ENCODE measurements around the gene CYP2J2. TPM values are rescaled to one million over a fixed set of nuclear protein-coding genes. Genes with fewer than 3 reads are reported as not detected.
A peak's percentile ranks its signal among the peaks of the same experiment; 100 is the strongest.

CYP2J2 gene
- total RNA-seq, 1 experiment from 2014 or later: not detected

- no peak for DNase-seq (ENCODE audit: low read depth in 1 of 2, low spot score in 2 of 2)
- Histone ChIP-seq H3K4me3 (no peak overlapping the region), H3K36me3 (no peaks in the 10 kb centered on the region)
These were observed 18.5 kb downstream of the CYP2J2 start for GRCh38 chr1:59908084-59908483.

GRCh38 chr1:59906931-59907330, 19.6 kb downstream of the CYP2J2 start:
- no peaks in the 10 kb centered on the region for H3K27me3 ChIP-seq (replicated peaks)
- no peak for DNase-seq (ENCODE audit: low read depth in 1 of 2, low spot score in 2 of 2)
- no peak overlapping the region for H3K4me3 ChIP-seq
- H3K36me3 ChIP-seq: no peaks in the 10 kb centered on the region
- no peak overlapping the region for H3K27ac ChIP-seq
- H3K4me1 ChIP-seq (replicated peaks): no peaks in the 10 kb centered on the region
- H3K9me3 ChIP-seq (replicated peaks): no peaks in the 10 kb centered on the region

More at GRCh38 chr1:59908084-59908483, 18.5 kb downstream of the CYP2J2 start:
- Histone ChIP-seq H3K4me1 (replicated peaks) (no peaks in the 10 kb centered on the region), H3K27me3 (replicated peaks) (no peaks in the 10 kb centered on the region), H3K27ac (no peak overlapping the region), H3K9me3 (replicated peaks) (no peaks in the 10 kb centered on the region)

GRCh38 chr1:59903141-59903754, 23.3 kb downstream of the CYP2J2 start:
- no peaks in the 10 kb centered on the region for H3K9me3 ChIP-seq (replicated peaks)
- no peaks in the 10 kb centered on the region for H3K4me1 ChIP-seq (replicated peaks)
- H3K36me3 ChIP-seq: no peaks in the 10 kb centered on the region
- DNase-seq (ENCODE audit: low read depth in 1 of 2, low spot score in 2 of 2): peak in 1 of 2 experiments; percentile 7
- no peak overlapping the region for H3K4me3 ChIP-seq
- H3K27ac ChIP-seq: no peak overlapping the region
- no peaks in the 10 kb centered on the region for H3K27me3 ChIP-seq (replicated peaks)

- Histone ChIP-seq H3K27ac (no peak overlapping the region), H3K27me3 (replicated peaks) (no peaks in the 10 kb centered on the region; the same call in 1 of the 2 replicates)
- DNase-seq (ENCODE audit: low read depth in 1 of 2, low spot score in 2 of 2): no peak
These were observed 24.7 kb downstream of the CYP2J2 start for GRCh38 chr1:59901770-59902388.

GRCh38 chr1:59900640-59901039, 25.9 kb downstream of the CYP2J2 start:
- H3K27me3 ChIP-seq (replicated peaks): no peaks in the 10 kb centered on the region; the same call in 1 of the 2 replicates
- no peak overlapping the region for H3K27ac ChIP-seq
- H3K9me3 ChIP-seq (replicated peaks): no peaks in the 10 kb centered on the region
- H3K4me1 ChIP-seq (replicated peaks): no peaks in the 10 kb centered on the region
- H3K4me3 ChIP-seq: no peak overlapping the region
- no peaks in the 10 kb centered on the region for H3K36me3 ChIP-seq
- DNase-seq (ENCODE audit: low read depth in 1 of 2, low spot score in 2 of 2): no peak

More at GRCh38 chr1:59901770-59902388, 24.7 kb downstream of the CYP2J2 start:
- no peak overlapping the region for H3K4me3 ChIP-seq
- H3K4me1 ChIP-seq (replicated peaks): no peaks in the 10 kb centered on the region
- no peaks in the 10 kb centered on the region for H3K9me3 ChIP-seq (replicated peaks)
- H3K36me3 ChIP-seq: no peaks in the 10 kb centered on the region

- no peak for DNase-seq (ENCODE audit: low read depth in 1 of 2, low spot score in 2 of 2)
- no peak overlapping the region for H3K4me3 ChIP-seq
- no peaks in the 10 kb centered on the region; the same call in 1 of the 2 replicates for H3K27me3 ChIP-seq (replicated peaks)
- no peaks in the 10 kb centered on the region for H3K36me3 ChIP-seq
- no peak overlapping the region for H3K27ac ChIP-seq
- no peaks in the 10 kb centered on the region for H3K9me3 ChIP-seq (replicated peaks)
- no peaks in the 10 kb centered on the region for H3K4me1 ChIP-seq (replicated peaks)
These were observed 27.6 kb downstream of the CYP2J2 start for GRCh38 chr1:59898927-59899326.

GRCh38 chr1:59897165-59897564, 29.4 kb downstream of the CYP2J2 start:
- Histone ChIP-seq H3K36me3 (no peaks in the 10 kb centered on the region), H3K27me3 (replicated peaks) (no peaks in the 10 kb centered on the region; the same call in 1 of the 2 replicates), H3K9me3 (replicated peaks) (no peaks in the 10 kb centered on the region), H3K27ac (no peak overlapping the region), H3K4me3 (no peak overlapping the region), H3K4me1 (replicated peaks) (no peaks in the 10 kb centered on the region)
- no peak for DNase-seq (ENCODE audit: low read depth in 1 of 2, low spot score in 2 of 2)

GRCh38 chr1:59892841-59893811, 33.4 kb downstream of the CYP2J2 start:
- H3K27ac ChIP-seq: no peak overlapping the region
- H3K9me3 ChIP-seq (replicated peaks): no peaks in the 10 kb centered on the region
- no peaks in the 10 kb centered on the region for H3K4me1 ChIP-seq (replicated peaks)
- no peaks in the 10 kb centered on the region; the same call in 1 of the 2 replicates for H3K27me3 ChIP-seq (replicated peaks)
- H3K36me3 ChIP-seq: no peaks in the 10 kb centered on the region
- no peak for DNase-seq (ENCODE audit: low read depth in 1 of 2, low spot score in 2 of 2)
- no peak overlapping the region for H3K4me3 ChIP-seq

GRCh38 chr1:59885160-59885832, 41.3 kb downstream of the CYP2J2 start:
- H3K4me3 ChIP-seq: no peak overlapping the region
- no peaks in the 10 kb centered on the region for H3K4me1 ChIP-seq (replicated peaks)
- no peak for DNase-seq (ENCODE audit: low read depth in 1 of 2, low spot score in 2 of 2)
- no peaks in the 10 kb centered on the region for H3K9me3 ChIP-seq (replicated peaks)
- no peak overlapping the region for H3K27ac ChIP-seq
- H3K27me3 ChIP-seq (replicated peaks): peaks cover 3% of the 10 kb centered on the region; the same call in 1 of the 2 replicates
- H3K36me3 ChIP-seq: no peaks in the 10 kb centered on the region

GRCh38 chr1:59880735-59881134, 45.8 kb downstream of the CYP2J2 start:
- no peak overlapping the region for H3K4me3 ChIP-seq
- H3K9me3 ChIP-seq (replicated peaks): no peaks in the 10 kb centered on the region
- H3K4me1 ChIP-seq (replicated peaks): no peaks in the 10 kb centered on the region
- peaks cover 6% of the 10 kb centered on the region; the same call in 1 of the 2 replicates for H3K27me3 ChIP-seq (replicated peaks)
- H3K36me3 ChIP-seq: no peaks in the 10 kb centered on the region
- DNase-seq (ENCODE audit: low read depth in 1 of 2, low spot score in 2 of 2): no peak
- H3K27ac ChIP-seq: no peak overlapping the region

GRCh38 chr1:59879996-59880505, 46.5 kb downstream of the CYP2J2 start:
- H3K36me3 ChIP-seq: no peaks in the 10 kb centered on the region
- no peaks in the 10 kb centered on the region for H3K4me1 ChIP-seq (replicated peaks)
- no peak overlapping the region for H3K27ac ChIP-seq
- H3K9me3 ChIP-seq (replicated peaks): no peaks in the 10 kb centered on the region
- no peak overlapping the region for H3K4me3 ChIP-seq
- DNase-seq (ENCODE audit: low read depth in 1 of 2, low spot score in 2 of 2): no peak
- peaks cover 6% of the 10 kb centered on the region; the same call in 1 of the 2 replicates for H3K27me3 ChIP-seq (replicated peaks)

GRCh38 chr1:59879574-59879973, 47.0 kb downstream of the CYP2J2 start:
- Histone ChIP-seq H3K4me3 (no peak overlapping the region), H3K27me3 (replicated peaks) (peaks cover 6% of the 10 kb centered on the region; the same call in 1 of the 2 replicates), H3K9me3 (replicated peaks) (no peaks in the 10 kb centered on the region), H3K36me3 (no peaks in the 10 kb centered on the region), H3K27ac (no peak overlapping the region), H3K4me1 (replicated peaks) (no peaks in the 10 kb centered on the region)
- DNase-seq (ENCODE audit: low read depth in 1 of 2, low spot score in 2 of 2): peak in 1 of 2 experiments; percentile 49

GRCh38 chr1:59878370-59878769, 48.2 kb downstream of the CYP2J2 start:
- H3K4me3 ChIP-seq: no peak overlapping the region
- no peak for DNase-seq (ENCODE audit: low read depth in 1 of 2, low spot score in 2 of 2)

More at GRCh38 chr1:59878370-59878769, 48.2 kb downstream of the CYP2J2 start:
- no peaks in the 10 kb centered on the region for H3K36me3 ChIP-seq
- no peak overlapping the region for H3K27ac ChIP-seq
- no peaks in the 10 kb centered on the region for H3K9me3 ChIP-seq (replicated peaks)
- no peaks in the 10 kb centered on the region for H3K4me1 ChIP-seq (replicated peaks)
- H3K27me3 ChIP-seq (replicated peaks): 0 out of 2 replicates have a peak, but pooled peaks cover 3% of the 10 kb centered on the region
